B cell (primary cell): ENCODE data around the gene ACTL6B. TPM values are rescaled to one million over a fixed set of nuclear protein-coding genes. Genes with fewer than 3 reads are reported as not detected.

Experiments used
- ATAC-seq: fragments of 200-7000 bp; cut with Tn5 transposase; one replicate; pipeline ENCODE4 v1.10.0; 2021; ENCODE audit warnings: low read depth, mild to moderate bottlenecking, moderate number of reproducible peaks, moderate library complexity
- CTCF ChIA-PET: fragments of 350-600 bp; sonication (Branson Sonifier 250); formaldehyde crosslinking; loops from one replicate; lab custom pipeline; 2021; ENCODE audit warnings: antibody characterized with exemption, inconsistent platforms; lab: Charles Lee
- POLR2A ChIA-PET: fragments of 350-600 bp; sonication (Branson Sonifier 250); formaldehyde crosslinking; loops from one replicate; lab custom pipeline; 2021; ENCODE audit warnings: antibody characterized with exemption; lab: Charles Lee
- DNase-seq: peaks from one replicate; pipeline ENCODE4 v3.0.0; 2013
- H2AFZ ChIP-seq: 2 replicates; pipeline ENCODE4 v1.6.1; 2012; ENCODE audit warnings: mild to moderate bottlenecking, low read depth, low read length; ENCODE audit not compliant: insufficient read depth, poor library complexity, severe bottlenecking
- H3K27ac ChIP-seq, 2 donors: 1 replicate in 1 of 2; 2 replicates in 1 of 2; pipeline ENCODE4 v1.5.1; 2012 to 2013; ENCODE audit warnings: low read length in 2 of 2, mild to moderate bottlenecking in 2 of 2, moderate library complexity in 1 of 2
- H3K27me3 ChIP-seq, 4 experiments: fragments of 200-600 bp in 1 of 4; sonication (generic) in 1 of 4; replicated peaks in 1 of 4; 1 replicate in 2 of 4; 2 replicates in 2 of 4; pipeline versions ENCODE4 v1.6.1 to v1.7.0; 2013 to 2016; ENCODE audit warnings: low read length in 3 of 4, mild to moderate bottlenecking in 2 of 4, mixed read lengths in 1 of 4, moderate library complexity in 1 of 4; ENCODE audit not compliant: insufficient read depth in 4 of 4, control insufficient read depth in 3 of 4; ENCODE audit errors: control extremely low read depth in 1 of 4
- H3K36me3 ChIP-seq, 2 experiments: replicated peaks in 1 of 2; 1 replicate in 1 of 2; 2 replicates in 1 of 2; pipeline versions ENCODE4 v1.6.1 to v1.7.1; 2013; ENCODE audit warnings: low read length in 1 of 2; ENCODE audit not compliant: insufficient read depth in 2 of 2, control insufficient read depth in 1 of 2; ENCODE audit errors: control extremely low read depth in 1 of 2, extremely low read depth in 1 of 2
- H3K4me1 ChIP-seq, 2 donors: fragments of 200-600 bp in 1 of 2; sonication (generic) in 1 of 2; 1 replicate in 1 of 2; 2 replicates in 1 of 2; pipeline versions ENCODE4 v1.5.1 to v1.6.1; 2013 to 2017; ENCODE audit warnings: low read length in 2 of 2; ENCODE audit not compliant: control insufficient read depth in 2 of 2, insufficient read depth in 2 of 2
- H3K4me2 ChIP-seq: replicated peaks from 2 replicates; pipeline ENCODE3; 2012; ENCODE audit warnings: mild to moderate bottlenecking, low read depth, low read length; ENCODE audit not compliant: poor library complexity, severe bottlenecking
- H3K4me3 ChIP-seq, 5 experiments: fragments of 200-600 bp in 1 of 5; sonication (generic) in 1 of 5; 1 replicate in 3 of 5; 2 replicates in 2 of 5; pipeline versions ENCODE4 v1.5.1 to v1.7.0; 2011 to 2016; ENCODE audit warnings: low read length in 4 of 5, mild to moderate bottlenecking in 4 of 5, low read depth in 2 of 5, control low read depth in 1 of 5, moderate library complexity in 1 of 5; ENCODE audit not compliant: insufficient read depth in 1 of 5; ENCODE audit errors: control extremely low read depth in 1 of 5, extremely low read depth in 1 of 5
- H3K79me2 ChIP-seq: fragments of 200-600 bp; sonication (generic); one replicate; pipeline ENCODE4 v1.6.0; 2016; ENCODE audit warnings: low read length; ENCODE audit not compliant: control insufficient read depth, insufficient read depth
- H3K9ac ChIP-seq: fragments of 200-600 bp; sonication (generic); 2 replicates; pipeline ENCODE4 v1.6.1; 2017; ENCODE audit warnings: mild to moderate bottlenecking, low read length, moderate library complexity
- H3K9me3 ChIP-seq, 3 donors: one replicate each; pipeline versions ENCODE4 v1.6.1 to v1.7.1; 2013; ENCODE audit warnings: low read length in 2 of 3; ENCODE audit not compliant: control insufficient read depth in 2 of 3, insufficient read depth in 1 of 3; ENCODE audit errors: control extremely low read depth in 1 of 3
- H4K20me1 ChIP-seq: 2 replicates; pipeline ENCODE4 v1.6.0; 2012; ENCODE audit warnings: mild to moderate bottlenecking, low read length; ENCODE audit not compliant: insufficient read depth, control insufficient read depth, poor library complexity, severe bottlenecking
- H3K27ac Mint-ChIP-seq: one replicate; pipeline ENCODE4 v1.8.0; 2021; ENCODE audit warnings: mixed read lengths
- H3K27me3 Mint-ChIP-seq: one replicate; pipeline ENCODE4 v1.8.0; 2021; ENCODE audit warnings: mixed read lengths
- H3K4me1 Mint-ChIP-seq: one replicate; pipeline ENCODE4 v1.8.0; 2021; ENCODE audit warnings: mixed read lengths
- H3K4me3 Mint-ChIP-seq: one replicate; pipeline ENCODE4 v1.8.0; 2021; ENCODE audit warnings: mixed read lengths
- H3K9me3 Mint-ChIP-seq: one replicate; pipeline ENCODE4 v1.8.0; 2022; ENCODE audit warnings: mixed read lengths; ENCODE audit not compliant: insufficient read depth
- EZH2 ChIP-seq: IDR thresholded peaks from 2 replicates; pipeline ENCODE4 v1.6.1; 2012; ENCODE audit warnings: borderline replicate concordance, low read depth, mild to moderate bottlenecking, moderate library complexity, low read length; ENCODE audit not compliant: insufficient read depth, poor library complexity, severe bottlenecking
- WGBS: methylation state at CpG from one replicate; pipeline ENCODE4 v1.1.5; 2013; ENCODE audit warnings: missing lambda C conversion rate; ENCODE audit not compliant: insufficient coverage; 5-methylcytosine and 5-hydroxymethylcytosine counted together
- intact Hi-C: fragments of 100-400 bp; cut with micrococcal nuclease; formaldehyde crosslinking; loops from one replicate; pipeline ENCODE4 v1.10.0; 2022
- polyA plus RNA-seq: library from polyadenylated mRNA; depleted of rRNA; stranded (reverse); fragments of >200 nt; gene quantifications from 2 replicates; pipeline ENCODE4 v1.2.3, GENCODE V29; 2012
- total RNA-seq, 2 donors: library from RNA; stranded (reverse); fragments of 120-200 nt in 1 of 2; gene quantifications; 1 replicate in 1 of 2; 2 replicates in 1 of 2; pipeline versions ENCODE4 v1.2.3 to v1.2.4, GENCODE V29; 2013 to 2022
- TF ChIP-seq, protein P1 (sequence below): fragments of 200-600 bp; IDR thresholded peaks from one replicate; pipeline ENCODE4 v1.8.0; 2022; ENCODE audit warnings: antibody characterized with exemption, mild to moderate bottlenecking

ACTL6B gene
- total and polyA plus RNA-seq, 2 donors (not counting 1 experiment from before 2014, with no cell fraction given), result not detected

GRCh38 chr7:100626055-100626454, 30.2 kb downstream of the ACTL6B start:
- Mint-ChIP-seq H3K4me3 (peak overlapping the region; percentile 80), H3K27me3 (no peaks in the 10 kb centered on the region), H3K9me3 (no peaks in the 10 kb centered on the region), H3K27ac (peak overlapping the region; percentile 53), H3K4me1 (peaks cover 11% of the 10 kb centered on the region)
- H3K4me2 ChIP-seq, result peak overlapping the region; percentile 89
- no peak for TF ChIP-seq EZH2
- TF ChIP-seq, protein P1, sequence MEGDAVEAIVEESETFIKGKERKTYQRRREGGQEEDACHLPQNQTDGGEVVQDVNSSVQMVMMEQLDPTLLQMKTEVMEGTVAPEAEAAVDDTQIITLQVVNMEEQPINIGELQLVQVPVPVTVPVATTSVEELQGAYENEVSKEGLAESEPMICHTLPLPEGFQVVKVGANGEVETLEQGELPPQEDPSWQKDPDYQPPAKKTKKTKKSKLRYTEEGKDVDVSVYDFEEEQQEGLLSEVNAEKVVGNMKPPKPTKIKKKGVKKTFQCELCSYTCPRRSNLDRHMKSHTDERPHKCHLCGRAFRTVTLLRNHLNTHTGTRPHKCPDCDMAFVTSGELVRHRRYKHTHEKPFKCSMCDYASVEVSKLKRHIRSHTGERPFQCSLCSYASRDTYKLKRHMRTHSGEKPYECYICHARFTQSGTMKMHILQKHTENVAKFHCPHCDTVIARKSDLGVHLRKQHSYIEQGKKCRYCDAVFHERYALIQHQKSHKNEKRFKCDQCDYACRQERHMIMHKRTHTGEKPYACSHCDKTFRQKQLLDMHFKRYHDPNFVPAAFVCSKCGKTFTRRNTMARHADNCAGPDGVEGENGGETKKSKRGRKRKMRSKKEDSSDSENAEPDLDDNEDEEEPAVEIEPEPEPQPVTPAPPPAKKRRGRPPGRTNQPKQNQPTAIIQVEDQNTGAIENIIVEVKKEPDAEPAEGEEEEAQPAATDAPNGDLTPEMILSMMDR, result no peak
- no peaks in the 10 kb centered on the region for H3K79me2 ChIP-seq
- DNase-seq, result no peak
- H3K9me3 ChIP-seq, result no peaks in the 10 kb centered on the region
- intact Hi-C loops, result loop anchor here (1.0 kb wide), 4 partner anchors 14 to 47 kb away; partner anchors contain the start of genes FBXO24, GNB2, LRCH4 and MOSPD3
- H3K27ac ChIP-seq, result no peak overlapping the region
- peak overlapping the region; percentile 64 for H3K9ac ChIP-seq
- no peaks in the 10 kb centered on the region for H4K20me1 ChIP-seq
- 0% methylated on average over 1 of the region's 3 CpGs for WGBS
- ChIA-PET CTCF (interaction anchor here (0.7 to 2.4 kb wide), 6 partner anchors 11 to 67 kb away, joined by 3 to 7 read pairs (median 4); partner anchors contain the start of genes GNB2 and MOSPD3), POLR2A (interaction anchor here (0.6 to 1.4 kb wide), 2 partner anchors 12 to 14 kb away, joined by 3 to 10 read pairs; partner anchors contain the start of gene MOSPD3)
- peaks cover 0 to 1% of the 10 kb centered on the region in 2 experiments for H3K36me3 ChIP-seq
- H3K4me1 ChIP-seq, result peaks cover 12 to 13% of the 10 kb centered on the region in 2 donors
- no peaks in the 10 kb centered on the region for H3K27me3 ChIP-seq
- ATAC-seq, result no peak
- peak overlapping the region; percentile 81 for H2AFZ ChIP-seq
- peak overlapping the region in 4 of 5 experiments; percentile 21 to 53 (median 44) for H3K4me3 ChIP-seq
